ENCODE measurements around the gene GJE1.
"Not testable (repeated sequence)": the region's sequence is repeated elsewhere in the genome, so short reads cannot be mapped to it uniquely, and the experiment has no call there.

Gene GJE1, protein sequence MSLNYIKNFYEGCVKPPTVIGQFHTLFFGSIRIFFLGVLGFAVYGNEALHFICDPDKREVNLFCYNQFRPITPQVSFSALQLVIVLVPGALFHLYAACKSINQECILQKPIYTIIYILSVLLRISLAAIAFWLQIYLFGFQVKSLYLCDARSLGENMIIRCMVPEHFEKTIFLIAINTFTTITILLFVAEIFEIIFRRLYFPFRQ

GRCh38 chr6:142132625-142133024, at the start of gene GJE1:
Gene GJE1, plus strand, starts transcription at chr6:142132925. Its CDS starts 234 bp downstream, at chr6:142133159.
- no peak for DNase-seq (ENCODE audit: low spot score)

- DNase-seq (ENCODE audit: low spot score): no peak
These were observed 44.5 kb upstream of the GJE1 start for GRCh38 chr6:142087950-142088857.

- DNase-seq (ENCODE audit: low spot score): no peak
These were observed 43.9 kb upstream of the GJE1 start for GRCh38 chr6:142088858-142089216.

DNA sequence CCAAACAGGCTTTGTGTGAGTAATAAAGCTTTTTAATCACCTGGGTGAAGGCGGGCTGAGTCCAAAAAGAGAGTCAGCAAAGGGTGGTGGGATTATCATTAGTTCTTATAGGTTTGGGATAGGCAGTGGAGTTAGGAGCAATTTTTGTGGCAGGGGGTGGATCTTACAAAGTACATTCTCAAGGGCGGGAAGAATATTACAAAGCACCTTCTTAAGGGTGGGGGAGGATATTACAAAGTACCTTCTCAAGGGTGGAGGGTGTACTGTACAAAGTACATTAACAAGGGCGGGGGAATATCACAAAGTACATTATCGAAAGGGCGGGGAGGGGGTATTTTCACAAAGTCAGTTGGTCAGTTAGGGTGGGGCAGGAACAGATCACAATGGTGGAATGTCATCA, 27.9 kb upstream of the GJE1 start:
- DNase-seq (ENCODE audit: low spot score): not testable (repeated sequence)

- not testable (repeated sequence) for DNase-seq (ENCODE audit: low spot score)
These were observed 21.9 kb upstream of the GJE1 start for GRCh38 chr6:142110820-142111219.

GRCh38 chr6:142112451-142113061, 20.2 kb upstream of the GJE1 start:
- DNase-seq (ENCODE audit: low spot score): peak; percentile 36

DNA sequence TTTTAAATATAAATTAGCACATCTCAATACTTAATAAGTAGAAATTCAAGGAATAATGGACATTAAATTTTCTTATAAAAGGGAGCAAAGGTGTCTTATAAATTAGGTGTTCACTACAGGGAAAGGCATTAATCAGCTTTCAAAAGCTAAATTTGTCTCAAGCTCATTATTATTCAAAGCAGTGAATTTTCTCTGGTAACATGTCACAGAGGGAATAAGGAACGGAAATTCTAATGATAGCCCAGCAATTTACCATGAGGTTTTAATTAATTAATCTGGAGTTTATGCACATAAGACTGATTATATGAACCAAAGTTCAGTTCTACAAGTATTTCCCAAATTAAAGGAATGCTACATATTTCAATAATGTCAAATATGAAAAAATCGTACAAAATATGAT, 15.4 kb upstream of the GJE1 start:
- no peak for DNase-seq (ENCODE audit: low spot score)

DNA sequence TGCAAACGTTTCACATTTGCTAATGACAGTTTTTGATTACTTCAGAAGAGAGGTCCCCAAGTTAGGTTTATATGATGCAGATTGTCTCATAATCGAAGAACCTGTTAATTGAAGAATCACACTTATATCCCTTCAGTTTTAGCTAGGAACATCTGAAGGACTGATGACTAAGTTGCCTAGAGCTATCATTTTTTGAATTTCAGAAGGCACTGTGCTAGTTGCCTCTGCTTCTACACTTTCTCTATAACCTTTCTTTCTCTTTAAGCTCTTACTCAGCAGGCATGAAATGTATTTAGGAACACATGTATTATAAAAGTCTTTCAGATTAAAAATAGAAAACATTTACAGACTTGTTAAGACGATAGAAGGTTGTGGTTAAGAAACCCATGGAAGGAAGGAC, 14.4 kb upstream of the GJE1 start:
- DNase-seq (ENCODE audit: low spot score): no peak

- no peak for DNase-seq (ENCODE audit: low spot score)
These were observed 13.8 kb upstream of the GJE1 start for GRCh38 chr6:142118925-142119324.

DNA sequence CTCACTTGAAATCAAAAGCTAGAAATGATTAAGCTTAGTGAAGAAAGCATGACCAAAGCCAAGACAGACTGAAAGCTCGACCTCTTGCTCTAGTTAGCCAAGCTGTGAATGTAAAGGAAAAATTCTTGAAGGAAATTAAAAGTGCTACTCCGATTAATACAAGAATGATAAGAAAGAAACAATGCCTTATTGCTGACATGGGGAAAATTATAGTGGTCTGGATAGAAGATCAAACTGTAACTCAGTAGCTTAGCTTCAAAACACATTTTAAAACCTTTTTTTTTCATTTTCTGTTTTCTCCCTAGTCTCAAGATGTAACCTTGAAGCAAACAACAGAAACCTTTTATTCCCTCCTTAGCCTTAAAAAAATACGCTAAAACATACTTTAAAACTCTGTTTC, 11.4 kb upstream of the GJE1 start:
- DNase-seq (ENCODE audit: low spot score): no peak

- DNase-seq (ENCODE audit: low spot score): no peak
These were observed 1.9 kb upstream of the GJE1 start for GRCh38 chr6:142130814-142131213.

DNA sequence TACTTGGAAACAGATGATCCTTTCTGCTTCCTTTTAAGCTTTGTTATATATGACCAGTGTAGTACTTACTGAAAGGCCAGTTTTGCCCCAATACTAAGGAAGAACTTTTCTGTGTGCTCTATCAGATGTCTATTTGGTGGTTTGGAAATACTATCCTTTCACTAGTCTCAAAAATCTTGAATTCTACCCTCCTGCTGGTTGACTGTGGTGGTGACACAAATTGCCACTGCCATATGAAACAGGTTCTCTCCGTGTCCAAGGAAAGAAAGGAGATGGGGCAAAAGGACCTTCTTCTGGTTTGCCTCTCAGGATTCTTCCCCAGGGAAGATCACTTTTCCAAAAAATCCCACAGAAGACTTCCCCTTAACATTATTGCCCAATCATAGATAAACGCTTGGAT, 6.2 kb downstream of the GJE1 start:
- DNase-seq (ENCODE audit: low spot score): no peak

GRCh38 chr6:142141531-142141930, 8.8 kb downstream of the GJE1 start:
- not testable (repeated sequence) for DNase-seq (ENCODE audit: low spot score)

DNA sequence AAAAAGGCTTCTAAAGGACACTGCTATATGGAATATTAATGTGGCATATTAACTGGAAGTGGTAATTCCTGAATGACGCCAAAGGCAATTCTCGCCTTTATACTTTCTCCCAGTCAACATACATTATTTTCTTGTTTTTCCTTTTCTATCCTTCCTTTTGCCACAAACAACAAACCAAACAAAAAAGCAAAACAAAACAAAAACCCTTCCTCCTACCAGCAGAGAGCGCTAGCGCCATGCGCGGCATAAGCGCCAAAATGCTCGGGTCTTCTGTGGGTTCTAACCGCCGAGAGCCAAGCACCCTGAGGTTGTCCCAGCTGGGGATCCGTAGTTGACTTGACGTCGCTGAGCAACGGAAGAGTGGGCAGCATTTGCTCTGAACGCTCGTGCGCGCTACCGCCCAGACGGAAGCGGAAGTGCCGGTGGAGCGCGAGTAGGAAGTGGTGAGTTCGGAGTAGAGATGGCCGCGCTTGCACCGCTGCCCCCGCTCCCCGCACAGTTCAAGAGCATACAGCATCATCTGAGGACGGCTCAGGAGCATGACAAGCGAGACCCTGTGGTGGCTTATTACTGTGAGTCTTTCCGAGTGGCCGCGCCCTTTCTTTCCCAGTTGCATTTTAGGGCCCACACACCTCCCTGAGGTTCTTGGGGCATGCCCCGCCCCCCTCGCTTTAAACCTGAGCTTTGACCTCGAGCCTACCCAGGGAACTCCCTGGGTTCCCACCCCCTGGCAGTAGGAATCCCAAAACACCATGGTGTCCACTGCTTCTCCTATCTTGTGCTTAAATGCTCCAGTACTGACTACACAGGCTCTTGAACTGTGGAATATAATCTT, 14.3 kb downstream of the GJE1 start, which contains the start of the genes NMBR and VTA1:
TSS of gene NMBR (minus strand) at position 295 of the 835 bp plus-strand sequence. CDS start 58,464 bp downstream, outside the sequence.
TSS of gene VTA1 (plus strand) at position 436 of the 835 bp plus-strand sequence. CDS start at position 461, 25 bp downstream.
- DNase-seq (ENCODE audit: low spot score): peak; percentile 96

- DNase-seq (ENCODE audit: low spot score): no peak
These were observed 20.0 kb downstream of the GJE1 start for GRCh38 chr6:142152746-142153145.

DNA sequence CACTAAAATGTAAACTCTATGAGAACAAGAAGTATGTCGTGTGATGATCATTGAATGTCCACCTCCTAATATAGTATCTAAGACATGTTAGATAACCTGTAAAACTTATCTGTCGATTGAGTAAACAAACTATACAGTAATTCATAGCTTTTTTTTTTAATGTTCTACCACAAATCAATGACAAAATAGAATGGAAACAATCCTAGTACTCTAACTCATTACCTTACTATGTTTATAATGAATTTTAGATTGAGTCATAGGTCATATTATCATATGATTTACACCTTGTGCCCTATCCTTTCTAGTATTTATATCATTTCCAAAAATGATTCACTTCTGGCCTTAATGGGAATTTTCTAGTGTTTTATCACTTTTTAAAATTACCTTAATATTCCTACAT, 20.5 kb downstream of the GJE1 start:
- no peak for DNase-seq (ENCODE audit: low spot score)

- no peak for DNase-seq (ENCODE audit: low spot score)
These were observed 21.6 kb downstream of the GJE1 start for GRCh38 chr6:142154336-142154735.

- no peak for DNase-seq (ENCODE audit: low spot score)
These were observed 22.4 kb downstream of the GJE1 start for GRCh38 chr6:142155091-142155490.

- DNase-seq (ENCODE audit: low spot score): peak; percentile 63
These were observed 23.4 kb downstream of the GJE1 start for GRCh38 chr6:142155895-142156757.

DNA sequence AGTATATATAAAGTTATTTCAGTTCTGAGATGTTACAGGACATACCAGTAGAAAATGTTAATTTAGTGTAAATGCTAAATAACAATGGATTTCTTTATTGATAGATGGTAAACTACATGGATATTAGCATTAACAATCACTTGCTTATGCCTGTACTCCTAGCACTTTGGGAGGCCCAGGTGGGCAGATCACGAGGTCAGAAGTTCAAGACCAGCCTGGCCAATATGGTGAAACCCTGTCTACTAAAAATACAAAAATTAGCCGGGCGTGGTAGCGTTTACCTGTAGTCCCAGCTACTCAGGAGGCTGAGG, 24.0 kb downstream of the GJE1 start:
- not testable (repeated sequence) for DNase-seq (ENCODE audit: low spot score)

DNA sequence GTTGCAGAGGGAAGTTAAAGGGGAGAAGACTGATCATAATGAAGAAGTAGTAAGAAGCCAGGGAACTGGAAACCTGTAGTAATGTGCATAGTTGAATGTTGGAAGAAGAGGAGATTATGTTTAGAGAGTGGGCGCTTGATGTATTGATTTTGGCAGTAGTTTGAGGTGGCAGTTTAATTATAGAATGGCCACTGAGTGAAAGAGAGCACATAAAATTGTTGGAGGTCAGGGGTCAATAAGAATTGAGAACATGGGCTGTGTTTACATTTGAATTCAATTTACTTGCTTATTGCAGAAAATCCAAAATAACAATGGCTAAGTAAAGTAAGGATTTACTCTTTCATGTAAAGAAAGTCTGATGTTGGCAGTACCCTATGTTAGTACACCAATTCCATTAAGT, 30.1 kb downstream of the GJE1 start:
- DNase-seq (ENCODE audit: low spot score): no peak
